K562 (cell line): ENCODE data around the gene SNX12. TPM values are rescaled to one million over a fixed set of nuclear protein-coding genes. Genes with fewer than 3 reads are reported as not detected.

Experiments
- ARID1B ChIP-seq: fragments of 450-650 bp; IDR thresholded peaks from 2 replicates; pipeline ENCODE4 v1.6.1; 2016; ENCODE audit warnings: antibody characterized with exemption, mild to moderate bottlenecking, inconsistent platforms
- CBX2 ChIP-seq: fragments of 200-600 bp; sonication (generic); IDR thresholded peaks from one replicate; pipeline ENCODE4 v1.6.1; 2012; ENCODE audit warnings: mild to moderate bottlenecking, low read length, inconsistent platforms; ENCODE audit not compliant: insufficient read depth, poor library complexity, severe bottlenecking
- CGGBP1 ChIP-seq: fragments of 250-450 bp; sonication (Bioruptor Pico); IDR thresholded peaks from 2 replicates; pipeline ENCODE4 v1.9.0; 2021; ENCODE audit warnings: mild to moderate bottlenecking
- CHD1 ChIP-seq: fragments of 200-600 bp; sonication (generic); IDR thresholded peaks from one replicate; pipeline ENCODE4 v1.6.1; 2012; ENCODE audit warnings: mild to moderate bottlenecking, moderate library complexity, low read length, inconsistent platforms
- DACH1 ChIP-seq: fragments of 450-650 bp; IDR thresholded peaks from 2 replicates; pipeline ENCODE4 v1.6.1; 2018; ENCODE audit not compliant: partially characterized antibody
- ERF ChIP-seq: fragments of 450-650 bp; formaldehyde crosslinking; IDR thresholded peaks from 2 replicates; pipeline ENCODE4 v1.4.0; 2020; ENCODE audit warnings: mild to moderate bottlenecking, mixed read lengths
- ESRRA ChIP-seq: fragments of 450-650 bp; IDR thresholded peaks from 2 replicates; pipeline ENCODE4 v1.6.1; 2014; ENCODE audit warnings: low read depth, mild to moderate bottlenecking, moderate library complexity, borderline replicate concordance
- FOXJ2 ChIP-seq: fragments of 200-800 bp; sonication (Bioruptor generic); IDR thresholded peaks from 2 replicates; pipeline ENCODE4 v1.6.1; 2016; ENCODE audit warnings: missing genetic modification characterization, missing compliant biosample characterization
- GABPA ChIP-seq: fragments of 200-800 bp; sonication (Bioruptor generic); conservative IDR thresholded peaks from 2 replicates; pipeline ENCODE4 v1.6.1; 2016; ENCODE audit warnings: low read depth, missing genetic modification characterization, missing compliant biosample characterization
- HOMEZ ChIP-seq: fragments of 250-450 bp; sonication (Bioruptor Pico); IDR thresholded peaks from 2 replicates; pipeline ENCODE4 v1.4.0; 2020; ENCODE audit warnings: mild to moderate bottlenecking, moderate library complexity
- KDM2B ChIP-seq: fragments of 250-450 bp; sonication (Bioruptor Pico); IDR thresholded peaks from 2 replicates; pipeline ENCODE4 v1.8.0; 2021; ENCODE audit warnings: mild to moderate bottlenecking, moderate library complexity
- NCOA2 ChIP-seq, 2 experiments: fragments of 450-650 bp; IDR thresholded peaks; 2 replicates each; pipeline ENCODE4 v1.6.1; 2018; ENCODE audit warnings: mild to moderate bottlenecking in 2 of 2, moderate library complexity in 1 of 2; ENCODE audit not compliant: partially characterized antibody in 2 of 2
- SFPQ ChIP-seq: fragments of 200-400 bp; formaldehyde crosslinking; IDR thresholded peaks from 2 replicates; pipeline ENCODE4 v1.6.1; 2017; ENCODE audit warnings: mild to moderate bottlenecking, low read depth, low read length, moderate library complexity
- SRF ChIP-seq, 2 experiments: fragments of 250-450, 450-650 bp in 1 of 2; sonication (Bioruptor Pico) in 1 of 2; sonication (generic) in 1 of 2; formaldehyde crosslinking; IDR thresholded peaks; 2 replicates each; pipeline versions ENCODE4 v1.5.0 to v1.5.1; 2020 to 2022; ENCODE audit warnings: mild to moderate bottlenecking in 1 of 2, missing genetic modification reagents in 1 of 2
- TBP ChIP-seq: optimal IDR thresholded peaks from 2 replicates; pipeline ENCODE3; 2011; ENCODE audit warnings: low read depth, low read length, improper control_type of control experiment
- TEAD4 ChIP-seq, 2 experiments: sonication (generic) in 1 of 2; formaldehyde crosslinking in 1 of 2; IDR thresholded peaks; 2 replicates each; pipeline versions ENCODE4 v1.6.1 to v1.8.0; 2012 to 2022; ENCODE audit warnings: borderline replicate concordance in 1 of 2, inconsistent platforms in 1 of 2, low read length in 1 of 2, mild to moderate bottlenecking in 1 of 2, missing genetic modification reagents in 1 of 2
- U2AF2 ChIP-seq: fragments of 200-400 bp; formaldehyde crosslinking; optimal IDR thresholded peaks from 2 replicates; pipeline ENCODE3; 2017; ENCODE audit warnings: low read depth, mild to moderate bottlenecking, low read length
- XRCC5 ChIP-seq: fragments of 200-400 bp; formaldehyde crosslinking; IDR thresholded peaks from 2 replicates; pipeline ENCODE4 v1.6.1; 2017; ENCODE audit warnings: low read depth, mild to moderate bottlenecking, low read length
- ZBED1 ChIP-seq: IDR thresholded peaks from 2 replicates; pipeline ENCODE4 v1.6.1; 2014
- ZNF133 ChIP-seq: fragments of 250-450 bp; sonication (Bioruptor Pico); IDR thresholded peaks from 2 replicates; pipeline ENCODE4 v1.4.0; 2020; ENCODE audit warnings: mild to moderate bottlenecking
- ZNF232 ChIP-seq: sonication (generic); formaldehyde crosslinking; IDR thresholded peaks from 2 replicates; pipeline ENCODE4 v1.8.0; 2022; ENCODE audit warnings: mild to moderate bottlenecking, missing genetic modification reagents
- ZNF57 ChIP-seq: fragments of 450-650 bp; formaldehyde crosslinking; IDR thresholded peaks from 2 replicates; pipeline ENCODE4 v1.4.0; 2020; ENCODE audit warnings: mild to moderate bottlenecking, moderate library complexity
- ZNF589 ChIP-seq: fragments of 200-800 bp; sonication (Bioruptor generic); IDR thresholded peaks from 2 replicates; pipeline ENCODE4 v1.6.1; 2016; ENCODE audit warnings: low read depth, missing genetic modification characterization, missing compliant biosample characterization
- polyA plus RNA-seq, 8 experiments: library from polyadenylated mRNA; depleted of rRNA in 4 of 8; stranded (reverse) in 5 of 8; unstranded in 3 of 8; fragments of >200 nt; fragmentation: Nextera tagmentation in 2 of 8; fragmentation: Illumina TruSeq in 1 of 8; extraction: Ambion mirVana in 2 of 8; extraction: Trizol in 1 of 8; gene quantifications; 2 replicates each; pipeline versions ENCODE4 v1.2.1 to v1.2.3, GENCODE V29; 2011 to 2014; ENCODE audit warnings: inconsistent platforms in 1 of 8, missing spikeins in 1 of 8
- total RNA-seq, 7 experiments: library from RNA; depleted of rRNA in 6 of 7; stranded (reverse); fragments of >200 nt in 6 of 7; fragmentation: Illumina TruSeq in 2 of 7; extraction: Trizol in 2 of 7; gene quantifications; 2 replicates each; pipeline versions ENCODE4 v1.2.1 to v1.2.3, GENCODE V29; 2011 to 2021; ENCODE audit warnings: low replicate concordance in 1 of 7
- TF ChIP-seq, protein P1 (sequence below): fragments of 450-650 bp; IDR thresholded peaks from 2 replicates; pipeline ENCODE4 v1.6.1; 2016; ENCODE audit warnings: low read depth, mild to moderate bottlenecking, moderate library complexity

Gene SNX12
- total and polyA plus RNA-seq, 9 of the 15 experiments (the other 6 are each of a cell fraction or from before 2014, with no cell fraction given) = 12.7 to 50.3 (median 37.1) TPM

- TF ChIP-seq NCOA2 (IDR thresholded peaks at IDR 0.05; ENCODE audit: partially characterized antibody in 2 of 2) (no peak), XRCC5 (peak; percentile 98), ZNF232 (CRISPR knock-in tag) (no peak), CBX2 (no peak), CGGBP1 (CRISPR knock-in tag) (no peak), U2AF2 (no peak), ZNF133 (no peak), ARID1B (peak; percentile 22; the same call in 1 of the 2 replicates), ZNF589 (CRISPR knock-in tag) (peak; percentile 84), GABPA (tag) (peak; percentile 54; the same call in 1 of the 2 replicates), HOMEZ (no peak), SFPQ (no peak), KDM2B (CRISPR knock-in tag) (no peak), DACH1 (peak; percentile 32), TBP (no peak), FOXJ2 (tag) (peak; percentile 85; the same call in 1 of the 2 replicates), ERF (no peak), TEAD4 (IDR thresholded peaks at IDR 0.05; ENCODE audit: low read length) (0 out of 2 replicates have a peak, but pooled peaks have one; percentile 26), TEAD4 (CRISPR knock-in tag; IDR thresholded peaks at IDR 0.05; ENCODE audit: borderline replicate concordance) (no peak), CHD1 (no peak), ZBED1 (no peak), ZNF57 (CRISPR knock-in tag) (no peak), ESRRA (peak; percentile 89), SRF (CRISPR knock-in tag; IDR thresholded peaks at IDR 0.05) (peak; percentile 73 to 91; a peak in 3 of 4 replicates)
- TF ChIP-seq, protein P1, sequence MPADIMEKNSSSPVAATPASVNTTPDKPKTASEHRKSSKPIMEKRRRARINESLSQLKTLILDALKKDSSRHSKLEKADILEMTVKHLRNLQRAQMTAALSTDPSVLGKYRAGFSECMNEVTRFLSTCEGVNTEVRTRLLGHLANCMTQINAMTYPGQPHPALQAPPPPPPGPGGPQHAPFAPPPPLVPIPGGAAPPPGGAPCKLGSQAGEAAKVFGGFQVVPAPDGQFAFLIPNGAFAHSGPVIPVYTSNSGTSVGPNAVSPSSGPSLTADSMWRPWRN = peak; percentile 3; the same call in 1 of the 2 replicates
Measured at GRCh38 chrX:71068044-71068918, at the start of gene SNX12 (continued).
